ENCODE results near the gene NUDT13. TPM values are rescaled to one million over a fixed set of nuclear protein-coding genes. Genes with fewer than 3 reads are reported as not detected.
"Not testable (repeated sequence)": the region's sequence is repeated elsewhere in the genome, so short reads cannot be mapped to it uniquely, and the experiment has no call there.

Gene NUDT13
- total and polyA plus RNA-seq, 7 experiments from 2014 or later, result 1.2 to 3.5 (median 1.5) TPM

DNA sequence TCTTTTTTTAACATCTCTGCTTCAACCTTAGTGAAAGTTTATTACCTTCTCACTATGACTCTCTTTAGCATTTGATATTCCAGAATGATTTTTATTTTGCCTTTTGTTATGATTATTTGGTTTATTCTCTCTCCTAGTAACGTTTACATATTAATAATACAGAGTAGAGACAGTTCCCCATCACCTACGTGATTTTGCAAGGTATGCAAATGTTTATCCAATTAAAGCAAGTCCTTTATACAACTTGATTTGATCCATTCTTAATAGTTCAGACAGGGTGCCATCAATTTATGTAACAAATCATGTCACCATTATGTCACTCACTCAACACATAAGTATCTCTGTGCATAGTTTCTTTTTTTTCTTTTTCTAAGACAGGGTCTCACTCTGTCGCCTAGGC, 31.3 kb downstream of the NUDT13 start:
- Histone ChIP-seq H3K4me1 (ENCODE audit: control insufficient read depth in 2 of 2, insufficient read depth in 2 of 2, low read length in 2 of 2) (no peaks in the 10 kb centered on the region), H3K9me3 (ENCODE audit: control insufficient read depth in 2 of 3, low read length in 3 of 3) (no peaks in the 10 kb centered on the region), H3K27ac (ENCODE audit: low read depth, low read length) (no peak overlapping the region), H3K4me3 (ENCODE audit: low read length) (no peak overlapping the region), H3K27me3 (ENCODE audit: control insufficient read depth in 2 of 2, insufficient read depth in 2 of 2, low read length in 2 of 2) (no peaks in the 10 kb centered on the region), H3K36me3 (ENCODE audit: control insufficient read depth in 2 of 3, insufficient read depth in 3 of 3, low read length in 3 of 3) (peaks cover 11 to 73% (median 22%) of the 10 kb centered on the region in 3 experiments)
- DNase-seq (no peak), ATAC-seq (no peak)
- H3K4me3 Mint-ChIP-seq, result no peak overlapping the region
- ChIA-PET CTCF (interaction anchor here (0.6 to 1.7 kb wide), 2 partner anchors 17 to 22 kb away, joined by 3 to 5 read pairs; no protein-coding TSS in a partner anchor), POLR2A (no interaction called here)
- H3K4me1 Mint-ChIP-seq, result no peaks in the 10 kb centered on the region
- H3K9me3 Mint-ChIP-seq, result no peaks in the 10 kb centered on the region
- intact Hi-C loops (cut with micrococcal nuclease), result no loop called here
- peak overlapping the region in 1 of 9 donors; percentile 49 for H3K27ac Mint-ChIP-seq
- H3K36me3 Mint-ChIP-seq, result peaks cover 7 to 38% (median 26%) of the 10 kb centered on the region in 5 donors
- H3K27me3 Mint-ChIP-seq, result no peaks in the 10 kb centered on the region

DNA sequence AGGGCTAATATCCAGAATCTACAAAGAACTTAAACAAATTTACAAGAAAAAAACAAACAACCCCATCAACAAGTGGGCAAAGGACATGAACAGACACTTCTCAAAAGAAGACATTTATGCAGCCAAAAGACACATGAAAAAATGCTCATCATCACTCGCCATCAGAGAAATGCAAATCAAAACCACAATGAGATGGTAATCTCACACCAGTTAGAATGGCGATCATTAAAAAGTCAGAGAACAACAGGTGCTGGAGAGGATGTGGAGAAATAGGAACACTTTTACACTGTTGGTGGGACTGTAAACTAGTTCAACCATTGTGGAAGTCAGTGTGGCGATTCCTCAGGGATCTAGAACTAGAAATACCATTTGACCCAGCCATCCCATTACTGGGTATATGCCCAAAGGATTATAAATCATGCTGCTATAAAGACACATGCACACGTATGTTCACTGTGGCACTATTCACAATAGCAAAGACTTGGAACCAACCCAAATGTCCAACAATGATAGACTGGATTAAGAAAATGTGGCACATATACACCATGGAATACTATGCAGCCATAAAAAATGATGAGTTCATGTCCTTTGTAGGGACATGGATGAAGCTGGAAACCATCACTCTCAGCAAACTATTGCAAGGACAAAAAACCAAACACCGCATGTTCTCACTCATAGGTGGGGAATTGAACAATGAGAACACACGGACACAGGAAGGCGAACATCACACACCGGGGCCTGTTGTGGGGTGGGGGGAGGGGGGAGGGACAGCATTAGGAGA, 40.6 kb downstream of the NUDT13 start:
- H3K4me3 Mint-ChIP-seq; H3K9me3 Mint-ChIP-seq; H3K27ac Mint-ChIP-seq; POLR2A ChIA-PET; DNase-seq; H3K27me3 ChIP-seq (ENCODE audit: control insufficient read depth in 2 of 2, insufficient read depth in 2 of 2, low read length in 2 of 2); H3K4me1 ChIP-seq (ENCODE audit: control insufficient read depth in 2 of 2, insufficient read depth in 2 of 2, low read length in 2 of 2); H3K27me3 Mint-ChIP-seq; intact Hi-C loops (cut with micrococcal nuclease); H3K4me3 ChIP-seq (ENCODE audit: low read length); ATAC-seq; H3K9me3 ChIP-seq (ENCODE audit: control insufficient read depth in 2 of 3, low read length in 3 of 3); CTCF ChIA-PET; H3K4me1 Mint-ChIP-seq; H3K27ac ChIP-seq (ENCODE audit: low read depth, low read length): not testable (repeated sequence)
- peaks cover 0 to 41% (median 33%) of the 10 kb centered on the region in 5 donors for H3K36me3 Mint-ChIP-seq
- H3K36me3 ChIP-seq (ENCODE audit: control insufficient read depth in 2 of 3, insufficient read depth in 3 of 3, low read length in 3 of 3), result peaks cover 12 to 57% (median 15%) of the 10 kb centered on the region in 3 experiments

DNA sequence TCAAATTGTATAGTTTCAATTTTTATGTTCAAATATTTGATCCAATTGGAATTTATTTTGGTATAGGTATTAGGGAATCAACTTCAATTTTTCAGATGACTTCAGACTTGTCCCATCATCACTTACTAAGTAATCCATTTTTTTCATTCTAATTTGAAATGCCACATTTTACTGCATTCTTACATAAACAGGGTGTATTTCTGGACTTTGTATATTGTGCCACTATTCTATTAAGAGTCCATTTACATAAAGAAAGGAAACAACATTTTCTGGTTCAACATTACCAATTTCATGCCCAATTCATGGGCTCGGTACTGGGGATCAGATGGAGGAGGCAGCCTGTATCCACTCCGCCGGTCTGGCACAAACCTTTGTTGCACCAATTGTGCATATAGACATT, 41.8 kb downstream of the NUDT13 start:
- peaks cover 0 to 6% (median 4%) of the 10 kb centered on the region in 7 donors for H3K4me1 Mint-ChIP-seq
- DNase-seq (no peak), ATAC-seq (no peak)
- no peak overlapping the region for H3K4me3 Mint-ChIP-seq
- peaks cover 3 to 43% (median 34%) of the 10 kb centered on the region in 5 donors for H3K36me3 Mint-ChIP-seq
- CTCF ChIA-PET, result interaction anchor here (0.6 to 1.5 kb wide), 2 partner anchors 55 to 92 kb away, joined by 3 read pairs; partner anchors contain the start of gene P4HA1
- no peaks in the 10 kb centered on the region for H3K27me3 ChIP-seq (ENCODE audit: control insufficient read depth in 2 of 2, insufficient read depth in 2 of 2, low read length in 2 of 2)
- no peak overlapping the region for H3K4me3 ChIP-seq (ENCODE audit: low read length)
- no peak overlapping the region for H3K27ac ChIP-seq (ENCODE audit: low read depth, low read length)
- no peaks in the 10 kb centered on the region for H3K9me3 ChIP-seq (ENCODE audit: control insufficient read depth in 2 of 3, low read length in 3 of 3)
- no peaks in the 10 kb centered on the region for H3K9me3 Mint-ChIP-seq
- no peaks in the 10 kb centered on the region for H3K27me3 Mint-ChIP-seq
- intact Hi-C loops (cut with micrococcal nuclease), result no loop called here
- POLR2A ChIA-PET, result interaction anchor here (0.6 kb wide), 1 partner anchor 72 kb away, joined by 3 read pairs; no protein-coding TSS in a partner anchor
- H3K27ac Mint-ChIP-seq, result peak overlapping the region in 1 of 9 donors; percentile 2
- peaks cover 5 to 52% (median 20%) of the 10 kb centered on the region in 3 experiments for H3K36me3 ChIP-seq (ENCODE audit: control insufficient read depth in 2 of 3, insufficient read depth in 3 of 3, low read length in 3 of 3)
- no peaks in the 10 kb centered on the region for H3K4me1 ChIP-seq (ENCODE audit: control insufficient read depth in 2 of 2, insufficient read depth in 2 of 2, low read length in 2 of 2)

GRCh38 chr10:73156054-73156453, 45.8 kb downstream of the NUDT13 start:
- Mint-ChIP-seq H3K9me3 (no peaks in the 10 kb centered on the region), H3K36me3 (peaks cover 3 to 26% (median 25%) of the 10 kb centered on the region in 5 donors), H3K4me1 (peaks cover 7 to 13% (median 12%) of the 10 kb centered on the region in 7 donors), H3K27ac (no peak overlapping the region), H3K27me3 (no peaks in the 10 kb centered on the region), H3K4me3 (no peak overlapping the region)
- Histone ChIP-seq H3K36me3 (ENCODE audit: control insufficient read depth in 2 of 3, insufficient read depth in 3 of 3, low read length in 3 of 3) (peaks cover 0 to 41% (median 25%) of the 10 kb centered on the region in 3 experiments), H3K27ac (ENCODE audit: low read depth, low read length) (no peak overlapping the region), H3K4me1 (ENCODE audit: control insufficient read depth in 2 of 2, insufficient read depth in 2 of 2, low read length in 2 of 2) (no peaks in the 10 kb centered on the region), H3K27me3 (ENCODE audit: control insufficient read depth in 2 of 2, insufficient read depth in 2 of 2, low read length in 2 of 2) (no peaks in the 10 kb centered on the region), H3K4me3 (ENCODE audit: low read length) (no peak overlapping the region), H3K9me3 (ENCODE audit: control insufficient read depth in 2 of 3, low read length in 3 of 3) (no peaks in the 10 kb centered on the region)
- DNase-seq (no peak), ATAC-seq (no peak)
- ChIA-PET CTCF (interaction anchor here (0.7 to 5.0 kb wide), 2 partner anchors 60 to 608 kb away, joined by 3 to 46 read pairs; partner anchors contain the start of gene P4HA1), POLR2A (interaction anchor here (0.5 to 2.0 kb wide), 5 partner anchors 9 to 320 kb away, joined by 3 to 6 read pairs (median 3); partner anchors contain the start of genes ECD and FAM149B1)
- intact Hi-C loops (cut with micrococcal nuclease), result no loop called here

DNA sequence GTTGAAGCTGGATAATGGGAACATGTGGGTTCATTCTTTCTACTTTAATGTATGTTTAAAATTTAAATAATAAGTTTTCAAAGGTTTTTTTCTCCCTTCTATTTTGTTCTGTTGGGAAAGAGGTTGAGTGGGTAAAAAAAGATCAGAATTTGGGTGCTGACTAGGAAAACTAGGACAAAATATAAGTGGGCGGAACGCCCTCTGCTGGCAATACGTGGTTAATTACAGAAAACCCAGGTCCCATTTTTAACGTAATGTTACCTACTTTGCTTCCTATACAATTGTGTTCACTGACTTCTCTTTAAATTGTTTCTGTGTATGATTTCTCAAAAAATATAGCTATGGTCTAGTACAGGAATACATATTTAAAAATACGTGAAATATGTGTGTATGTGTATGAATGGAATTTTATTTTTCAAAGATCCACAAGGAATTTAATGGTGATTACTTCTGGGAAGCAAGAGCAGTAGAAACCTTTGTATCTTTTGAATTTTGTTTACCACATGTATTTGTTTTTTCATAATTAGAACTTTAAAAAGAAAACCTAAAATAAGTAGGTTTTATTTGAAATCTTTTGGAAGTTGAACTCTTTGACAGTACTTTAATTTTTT, 48.9 kb downstream of the NUDT13 start:
- H3K9me3 Mint-ChIP-seq, result no peaks in the 10 kb centered on the region
- POLR2A ChIA-PET, result interaction anchor here (1.1 to 1.4 kb wide), 2 partner anchors 63 to 98 kb away, joined by 4 to 6 read pairs; no protein-coding TSS in a partner anchor
- peaks cover 3 to 22% (median 16%) of the 10 kb centered on the region in 5 donors for H3K36me3 Mint-ChIP-seq
- Histone ChIP-seq H3K4me3 (ENCODE audit: low read length) (no peak overlapping the region), H3K27ac (ENCODE audit: low read depth, low read length) (no peak overlapping the region), H3K27me3 (ENCODE audit: control insufficient read depth in 2 of 2, insufficient read depth in 2 of 2, low read length in 2 of 2) (no peaks in the 10 kb centered on the region), H3K4me1 (ENCODE audit: control insufficient read depth in 2 of 2, insufficient read depth in 2 of 2, low read length in 2 of 2) (peaks cover 9 to 10% of the 10 kb centered on the region in 2 donors), H3K9me3 (ENCODE audit: control insufficient read depth in 2 of 3, low read length in 3 of 3) (no peaks in the 10 kb centered on the region), H3K36me3 (ENCODE audit: control insufficient read depth in 2 of 3, insufficient read depth in 3 of 3, low read length in 3 of 3) (peaks cover 5 to 31% (median 22%) of the 10 kb centered on the region in 3 experiments)
- CTCF ChIA-PET, result interaction anchor here (0.7 to 5.0 kb wide), 10 partner anchors 10 to 804 kb away, joined by 3 to 46 read pairs (median 4); partner anchors contain the start of genes NUDT13 and P4HA1
- peaks cover 27 to 44% (median 39%) of the 10 kb centered on the region in 7 donors for H3K4me1 Mint-ChIP-seq
- DNase-seq, result peak in 8 of 9 donors; percentile 33 to 67 (median 58)
- peak overlapping the region in 1 of 10 donors; percentile 16 for H3K4me3 Mint-ChIP-seq
- intact Hi-C loops (cut with micrococcal nuclease), result loop anchor here (1.0 to 2.0 kb wide), 4 partner anchors 9 to 795 kb away; partner anchors contain the start of genes ECD (in 2 of the 2), FAM149B1 (in 2 of the 2), P4HA1 (in 2 of the 2) and MICU1 (in 1 of the 2)
- peak; percentile 86 for ATAC-seq
- H3K27ac Mint-ChIP-seq, result peak overlapping the region in 3 of 9 donors; percentile 22 to 74 (median 42)
- no peaks in the 10 kb centered on the region for H3K27me3 Mint-ChIP-seq

- H3K4me3 Mint-ChIP-seq, result peak overlapping the region in 2 of 10 donors; percentile 3 to 47
- Histone ChIP-seq H3K4me1 (ENCODE audit: control insufficient read depth in 2 of 2, insufficient read depth in 2 of 2, low read length in 2 of 2) (peaks cover 14 to 16% of the 10 kb centered on the region in 2 donors), H3K9me3 (ENCODE audit: control insufficient read depth in 2 of 3, low read length in 3 of 3) (no peaks in the 10 kb centered on the region), H3K36me3 (ENCODE audit: control insufficient read depth in 2 of 3, insufficient read depth in 3 of 3, low read length in 3 of 3) (peaks cover 5 to 25% (median 17%) of the 10 kb centered on the region in 3 experiments), H3K27me3 (ENCODE audit: control insufficient read depth in 2 of 2, insufficient read depth in 2 of 2, low read length in 2 of 2) (no peaks in the 10 kb centered on the region), H3K27ac (ENCODE audit: low read depth, low read length) (no peak overlapping the region), H3K4me3 (ENCODE audit: low read length) (no peak overlapping the region)
- POLR2A ChIA-PET, result interaction anchor here (1.3 kb wide), 1 partner anchor 64 kb away, joined by 4 read pairs; the partner anchor contains the start of gene P4HA1
- ATAC-seq (no peak), DNase-seq (no peak)
- peak overlapping the region in 4 of 9 donors; percentile 14 to 58 (median 33) for H3K27ac Mint-ChIP-seq
- intact Hi-C loops (cut with micrococcal nuclease), result no loop called here
- H3K9me3 Mint-ChIP-seq, result no peaks in the 10 kb centered on the region
- H3K27me3 Mint-ChIP-seq, result no peaks in the 10 kb centered on the region
- peaks cover 3 to 23% (median 16%) of the 10 kb centered on the region in 5 donors for H3K36me3 Mint-ChIP-seq
- CTCF ChIA-PET, result interaction anchor here (0.6 to 1.8 kb wide), 3 partner anchors 16 to 65 kb away, joined by 3 to 8 read pairs (median 3); partner anchors contain the start of gene P4HA1
- H3K4me1 Mint-ChIP-seq, result peaks cover 35 to 55% (median 50%) of the 10 kb centered on the region in 7 donors
These were observed 50.8 kb downstream of the NUDT13 start for GRCh38 chr10:73161079-73161478.
